Measurements from ENCODE around the gene TBC1D17. TPM values are rescaled to one million over a fixed set of nuclear protein-coding genes. Genes with fewer than 3 reads are reported as not detected.

The TBC1D17 gene
- total RNA-seq, 1 experiment from 2014 or later: 6.8 TPM

DNA sequence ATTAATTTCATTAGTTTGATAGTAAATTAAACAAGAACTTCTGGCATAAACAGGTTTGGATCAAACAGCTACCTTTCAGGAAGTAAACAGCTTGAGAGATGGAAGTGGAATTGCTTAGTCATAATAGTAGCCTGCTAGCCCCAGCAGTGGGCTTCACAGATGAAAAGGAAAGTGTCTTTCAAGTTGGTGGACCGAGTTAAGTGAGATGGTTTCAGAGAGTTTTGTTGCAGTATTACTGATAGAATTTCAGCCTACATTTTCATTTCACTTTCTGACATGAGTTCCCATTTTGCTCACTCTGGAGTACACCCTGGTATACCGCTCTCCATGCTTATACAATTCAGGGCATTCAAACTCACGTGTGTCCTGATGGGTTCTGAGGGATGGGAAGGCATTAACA is 28.6 kb upstream of the TBC1D17 start:
- DNase-seq (ENCODE audit: low spot score): no peak

DNA sequence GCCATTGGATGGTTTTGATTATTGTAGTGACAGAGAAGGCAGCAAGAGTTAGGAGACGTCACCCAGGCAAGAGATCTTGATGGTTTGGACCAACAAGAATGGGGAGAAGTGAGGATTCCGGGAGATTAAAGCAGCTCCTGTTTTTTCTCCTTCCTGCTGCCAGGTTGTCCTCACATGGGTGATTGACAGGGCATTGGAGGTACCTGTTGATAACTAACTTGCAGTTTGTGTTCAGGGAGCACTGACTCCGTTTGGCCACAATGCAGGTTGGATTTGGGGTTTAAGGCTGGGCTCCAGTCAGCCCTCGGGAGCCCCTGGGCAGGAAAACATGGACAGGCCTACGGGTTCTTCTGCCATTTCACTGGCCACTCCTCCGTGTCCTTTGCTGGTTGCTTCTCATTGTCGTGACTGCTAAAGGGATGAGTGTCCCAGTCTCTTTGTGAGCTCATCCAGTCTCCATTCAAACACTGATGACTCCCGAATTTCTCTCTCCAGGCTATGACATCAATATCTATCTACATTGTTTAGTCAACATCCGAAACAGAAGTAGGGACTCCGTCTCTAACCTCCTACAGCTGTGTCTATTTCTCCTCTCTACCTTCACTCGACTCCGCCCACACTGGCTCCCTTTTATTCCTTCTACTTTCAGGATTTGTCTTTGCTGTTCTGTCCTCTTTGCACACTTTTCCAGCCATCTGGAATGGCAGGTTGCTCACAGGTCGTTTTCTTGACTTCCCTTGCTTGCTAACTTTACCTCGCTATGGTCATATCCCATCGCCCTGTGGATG is 27.9 kb upstream of the TBC1D17 start:
- no peak for DNase-seq (ENCODE audit: low spot score)

DNA sequence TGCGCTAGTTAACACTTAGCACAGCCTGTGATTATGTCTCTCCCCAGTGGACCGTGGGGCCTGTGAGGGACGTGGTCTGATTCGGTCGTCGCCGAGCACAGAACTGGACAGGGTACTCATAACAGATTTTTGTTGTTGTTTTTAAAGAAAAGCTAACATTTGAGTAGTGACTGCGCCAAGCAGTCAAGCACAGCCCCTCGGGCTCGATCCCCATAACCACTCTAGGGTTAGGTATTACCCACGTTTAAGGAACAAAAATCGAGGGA is 27.3 kb upstream of the TBC1D17 start:
- DNase-seq (ENCODE audit: low spot score): no peak

DNA sequence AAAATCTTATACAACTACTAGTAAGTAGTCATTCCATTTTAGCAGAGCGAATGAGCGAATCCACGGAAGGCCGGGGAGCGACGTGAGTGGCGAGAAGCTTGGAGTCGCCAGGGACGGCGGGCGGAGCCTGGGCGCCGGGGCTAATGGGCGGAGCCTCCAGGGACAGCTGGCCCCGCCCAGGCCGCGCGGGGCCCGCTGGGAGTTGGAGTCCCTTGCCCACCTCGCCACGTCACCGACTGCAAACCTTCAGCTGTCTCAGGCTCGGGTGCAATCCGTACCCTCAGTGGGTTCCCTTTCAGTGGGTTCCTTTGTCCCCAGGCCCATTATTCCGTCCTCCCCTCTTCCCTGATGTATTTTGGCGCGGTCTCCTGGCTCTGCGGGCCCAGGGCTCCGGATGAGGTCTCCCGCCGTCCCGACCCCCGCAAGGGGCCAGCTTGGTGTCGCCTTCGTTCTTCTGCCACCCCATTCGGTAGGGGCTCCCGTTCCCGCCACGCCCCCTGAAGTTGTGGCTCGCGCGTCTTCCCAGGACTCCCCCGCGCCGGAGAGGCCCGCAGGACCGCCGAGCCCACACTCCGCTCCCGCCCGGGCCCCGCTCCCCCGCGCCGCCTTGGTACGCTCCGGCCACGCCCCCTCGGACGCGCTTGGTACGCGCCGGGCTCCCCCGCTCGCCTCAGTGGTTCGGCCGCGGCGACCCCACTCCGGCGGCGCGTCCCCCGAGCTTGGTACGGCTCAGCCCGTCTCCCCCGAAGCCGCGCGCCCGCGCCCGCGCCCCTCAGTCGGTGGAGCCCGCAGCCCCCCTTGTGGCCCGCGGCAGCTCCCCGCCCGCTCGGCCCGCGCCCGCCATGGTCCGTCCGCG is 26.8 kb upstream of the TBC1D17 start, which contains the start of gene PTOV1:
Gene PTOV1 (plus strand): TSS at position 673 of the 856 bp plus-strand sequence.
- peak; percentile 91 for DNase-seq (ENCODE audit: low spot score)

DNA sequence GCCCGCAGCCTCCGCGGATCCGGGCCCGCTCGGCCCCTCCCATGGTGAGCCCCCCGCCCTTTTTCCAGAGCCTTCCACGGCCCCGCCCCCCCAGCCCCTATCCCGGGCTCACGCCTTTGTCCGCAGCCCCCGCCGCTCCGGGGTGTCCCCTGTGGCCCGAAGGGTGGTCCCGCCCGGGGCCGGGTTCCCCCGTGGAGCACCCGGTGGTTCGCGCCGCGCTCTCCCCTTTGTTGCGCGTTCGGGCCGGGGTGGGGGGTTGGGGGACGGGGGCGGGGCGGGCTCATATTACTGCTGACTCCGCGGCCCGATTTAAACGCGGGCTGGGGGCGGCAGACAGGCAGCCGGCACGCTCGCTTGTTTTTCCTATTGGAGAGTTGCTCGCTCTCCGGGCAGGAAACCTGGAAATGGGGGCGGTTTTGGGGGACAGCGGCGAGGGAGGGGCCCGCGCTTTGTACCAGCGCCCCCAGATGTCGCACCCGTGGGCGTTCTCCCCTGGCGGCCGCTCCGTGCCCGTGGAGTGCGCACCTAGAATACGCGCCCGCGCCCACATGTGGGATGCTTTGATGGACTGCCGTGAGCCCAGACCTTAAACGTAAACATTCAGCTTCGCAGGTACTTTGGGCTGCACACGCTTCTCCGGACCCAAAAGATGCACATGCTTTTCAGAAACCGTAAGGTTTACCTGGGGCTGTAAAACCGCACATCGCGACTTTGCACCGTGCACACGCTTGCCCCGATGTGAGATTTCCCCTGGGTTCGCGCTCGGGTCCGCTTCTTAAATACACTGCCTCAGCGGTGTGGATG is 25.8 kb upstream of the TBC1D17 start:
- DNase-seq (ENCODE audit: low spot score): no peak

DNA sequence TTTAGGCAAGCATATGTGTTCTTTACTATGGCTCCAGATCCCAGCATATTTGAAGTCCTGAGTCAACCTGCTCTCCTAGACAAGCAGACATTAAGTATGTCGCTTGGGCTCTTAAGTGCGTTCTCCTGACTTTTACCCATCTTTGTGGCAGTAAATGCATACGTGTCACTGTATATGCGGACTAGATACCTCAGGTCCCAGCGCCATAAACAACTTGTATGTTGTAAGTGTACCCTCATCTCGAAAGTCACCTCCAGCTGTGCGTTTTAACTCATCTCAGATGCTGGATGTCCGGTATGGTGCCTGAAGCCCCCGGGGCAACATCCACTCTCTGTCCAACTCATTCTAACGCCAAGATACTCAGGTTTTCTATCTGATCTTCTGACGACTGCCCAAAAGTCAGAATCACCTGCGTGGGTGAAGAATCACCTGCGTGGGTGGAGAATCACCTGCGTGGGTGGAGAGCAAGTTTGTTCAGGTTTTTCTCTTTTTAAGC is 24.8 kb upstream of the TBC1D17 start:
- no peak for DNase-seq (ENCODE audit: low spot score)

DNA sequence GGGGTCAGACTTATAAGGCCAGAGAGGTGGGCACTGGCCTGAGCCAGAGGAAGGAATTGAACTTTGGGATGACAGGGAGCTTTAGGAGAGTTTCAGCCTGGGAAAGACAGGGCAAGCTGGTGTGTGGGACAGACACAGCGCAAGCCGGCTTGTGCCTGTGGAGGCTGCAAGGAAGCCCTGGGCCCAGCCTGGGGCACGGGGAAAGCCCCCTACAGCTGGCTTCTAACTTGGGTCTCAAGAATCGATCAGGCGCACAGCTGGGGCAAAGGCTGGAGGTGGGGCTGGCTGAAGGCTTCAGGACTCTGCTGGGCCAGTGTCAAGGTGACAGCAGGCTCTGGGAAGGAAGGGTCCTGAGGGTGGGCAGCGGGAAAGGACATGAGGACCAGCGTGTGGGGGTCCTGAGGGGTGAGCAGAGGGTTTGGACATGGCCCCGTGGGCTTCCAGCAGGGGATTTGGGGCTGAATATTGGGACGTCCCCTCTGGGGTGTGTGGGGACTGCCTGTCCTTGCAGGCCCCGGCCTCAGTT is 23.6 kb upstream of the TBC1D17 start:
- no peak for DNase-seq (ENCODE audit: low spot score)

DNA sequence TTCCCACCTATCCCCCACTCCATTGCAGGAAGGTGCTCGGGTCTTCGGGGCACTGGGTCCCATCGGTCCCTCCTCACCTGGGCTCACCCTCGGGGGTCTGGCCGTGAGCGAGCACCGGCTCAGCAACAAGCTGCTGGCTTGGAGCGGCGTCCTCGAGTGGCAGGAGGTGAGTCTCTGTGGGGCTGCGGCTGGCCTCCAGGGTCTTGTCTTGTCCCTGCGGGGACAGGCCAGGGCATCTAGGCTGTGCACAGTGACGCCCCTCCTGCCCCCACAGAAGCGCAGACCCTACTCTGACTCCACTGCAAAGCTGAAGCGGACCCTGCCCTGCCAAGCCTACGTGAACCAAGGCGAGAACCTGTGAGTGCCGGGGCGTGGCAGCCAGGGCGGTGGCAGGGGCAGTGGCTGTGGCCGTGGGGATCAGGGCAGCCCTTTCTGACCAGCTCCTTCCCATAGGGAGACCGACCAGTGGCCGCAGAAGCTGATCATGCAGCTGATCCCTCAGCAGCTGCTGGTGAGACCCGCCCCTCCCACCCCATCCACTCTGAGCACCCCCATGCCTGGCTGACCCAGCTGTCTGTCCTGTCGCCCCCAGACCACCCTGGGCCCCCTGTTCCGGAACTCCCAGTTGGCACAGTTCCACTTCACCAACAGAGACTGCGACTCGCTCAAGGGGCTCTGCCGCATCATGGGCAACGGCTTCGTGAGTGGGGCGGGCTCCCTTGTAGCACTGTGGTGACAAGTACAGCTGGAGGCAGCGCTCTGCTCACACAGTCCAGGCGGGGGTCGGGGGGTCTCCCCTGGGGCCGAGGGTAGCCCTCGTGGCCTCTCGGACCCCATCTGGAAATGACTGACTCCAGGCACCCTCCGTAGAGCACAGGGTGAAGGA is 22.9 kb upstream of the TBC1D17 start:
- DNase-seq (ENCODE audit: low spot score): no peak

DNA sequence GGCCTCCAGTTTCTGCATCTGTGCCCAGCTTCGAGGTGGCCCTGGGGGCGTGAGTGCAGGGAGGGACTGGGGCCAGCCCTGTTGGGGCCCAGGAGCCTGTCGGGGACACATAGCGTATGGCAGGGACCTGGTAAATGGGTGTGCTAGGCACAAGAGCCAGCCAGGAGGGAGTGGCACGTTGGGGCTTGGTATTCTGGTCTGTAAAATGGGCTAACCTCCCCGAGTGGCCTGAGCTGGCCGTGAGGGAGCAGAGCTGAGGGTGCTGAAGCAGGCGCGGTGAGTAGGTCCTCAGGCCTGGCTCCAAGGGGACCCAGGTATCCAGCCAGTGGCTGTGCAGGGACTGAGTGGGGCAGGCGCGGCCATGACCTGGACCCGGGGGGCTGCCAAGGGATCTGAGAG is 22.2 kb upstream of the TBC1D17 start:
- no peak for DNase-seq (ENCODE audit: low spot score)

DNA sequence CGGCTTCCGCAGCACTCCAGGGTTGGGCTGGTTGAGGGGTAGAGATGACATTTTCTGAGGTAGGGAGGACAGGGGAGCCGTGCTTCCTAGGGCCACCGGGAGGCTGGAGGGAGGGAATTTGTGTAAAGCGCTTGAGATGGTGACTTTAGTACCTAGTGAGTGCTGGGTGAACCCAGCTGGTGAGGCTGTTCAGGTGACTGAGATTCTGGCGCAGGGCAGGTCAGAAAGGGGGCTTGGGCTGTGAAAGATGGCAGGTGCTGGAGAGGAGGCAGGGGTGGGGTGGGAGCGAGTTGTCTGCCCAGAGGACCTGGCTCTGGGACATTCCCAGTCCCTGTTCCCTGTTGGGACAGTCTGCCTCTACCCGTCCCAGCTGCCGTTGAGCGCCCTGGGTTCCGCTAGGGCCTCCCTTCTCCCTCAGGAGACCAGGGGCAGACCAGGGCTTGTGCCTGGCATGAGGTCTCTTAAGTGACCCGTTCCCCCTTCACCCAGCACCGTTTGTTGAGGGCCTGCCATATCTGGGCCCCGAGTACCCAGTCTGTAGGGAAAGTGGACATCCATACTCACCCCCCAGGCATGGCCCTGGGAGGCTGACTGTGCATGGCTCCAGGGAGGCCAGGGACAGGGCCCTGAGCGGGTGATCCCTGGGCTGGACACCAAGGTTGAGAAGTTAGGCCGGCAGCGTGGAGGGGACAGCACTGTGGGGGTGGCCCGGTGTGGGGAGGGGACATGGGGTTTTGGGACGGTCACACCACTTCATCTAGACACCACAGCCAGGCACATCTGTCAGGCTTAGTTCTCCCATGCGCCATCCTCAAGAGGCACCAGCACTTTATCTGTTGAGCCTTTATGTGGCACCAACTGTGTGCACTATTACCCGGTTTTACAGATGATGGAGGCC is 21.6 kb upstream of the TBC1D17 start:
- no peak for DNase-seq (ENCODE audit: low spot score)

DNA sequence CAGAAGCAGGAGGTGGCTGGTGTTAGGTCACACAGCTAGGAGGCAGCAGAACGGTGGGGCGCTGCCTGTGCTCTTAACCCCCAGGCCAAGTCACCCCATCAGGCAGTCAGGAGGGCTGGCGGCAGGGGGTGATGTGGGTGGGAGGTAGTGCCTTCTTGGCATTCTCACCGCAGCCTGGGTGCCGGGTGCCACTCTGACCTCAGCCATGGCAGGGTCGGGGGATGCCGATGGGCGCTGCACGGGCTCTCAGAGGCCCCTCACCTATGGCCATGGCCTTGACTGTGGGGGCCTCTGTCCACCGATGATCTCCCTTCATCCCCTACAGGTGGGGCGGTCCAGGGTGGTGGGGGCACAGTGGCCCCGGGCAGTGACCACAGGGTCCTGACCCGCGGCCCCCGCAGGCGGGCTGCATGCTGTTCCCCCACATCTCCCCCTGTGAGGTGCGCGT is 20.9 kb upstream of the TBC1D17 start:
- no peak for DNase-seq (ENCODE audit: low spot score)

DNA sequence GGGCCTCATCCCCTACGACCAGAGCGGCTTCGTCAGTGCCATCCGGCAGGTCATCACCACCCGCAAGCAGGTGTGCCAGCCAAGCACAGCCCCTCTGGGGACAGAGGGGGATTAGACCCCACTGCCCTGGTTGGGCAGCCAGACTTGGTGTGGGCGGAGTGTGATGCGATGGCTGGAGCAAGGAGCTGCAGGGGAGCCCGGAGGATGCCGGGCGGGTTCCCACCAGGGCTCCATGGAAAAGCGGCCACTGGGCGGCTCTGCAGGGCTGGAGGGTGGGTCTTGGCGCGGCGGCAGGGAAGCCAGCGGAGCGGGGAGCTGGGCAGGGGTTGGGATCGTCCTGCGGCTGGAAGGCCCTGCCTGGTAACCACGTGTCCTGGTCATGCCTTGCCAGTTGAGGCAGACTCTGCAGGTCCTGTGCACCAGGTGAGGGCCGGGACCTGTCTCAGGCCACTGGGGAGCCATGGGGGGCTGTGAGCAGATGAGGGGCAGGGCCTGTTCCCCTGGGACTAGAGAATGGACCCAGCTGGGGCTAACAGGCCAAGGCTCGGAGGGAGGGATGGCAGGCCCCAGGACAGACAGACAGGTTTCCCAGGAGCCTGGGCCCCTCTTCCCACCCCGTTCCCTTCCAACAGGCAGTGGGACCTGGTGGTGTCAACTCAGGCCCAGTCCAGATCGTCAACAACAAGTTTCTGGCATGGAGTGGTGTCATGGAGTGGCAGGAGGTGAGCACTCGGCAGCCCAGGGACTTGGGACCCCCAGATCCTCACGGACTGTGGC is 20.3 kb upstream of the TBC1D17 start:
- DNase-seq (ENCODE audit: low spot score): no peak

DNA sequence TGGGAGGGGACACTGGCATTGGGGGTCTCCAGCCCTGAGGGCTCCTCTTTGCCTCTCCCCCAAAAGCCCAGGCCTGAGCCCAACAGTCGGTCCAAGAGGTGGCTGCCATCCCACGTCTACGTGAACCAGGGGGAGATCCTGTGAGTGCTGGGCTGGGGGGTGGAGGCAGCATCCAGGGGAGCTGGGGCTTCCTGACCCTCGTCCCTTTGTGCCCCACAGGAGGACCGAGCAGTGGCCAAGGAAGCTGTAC is 19.7 kb upstream of the TBC1D17 start:
- DNase-seq (ENCODE audit: low spot score): no peak

DNA sequence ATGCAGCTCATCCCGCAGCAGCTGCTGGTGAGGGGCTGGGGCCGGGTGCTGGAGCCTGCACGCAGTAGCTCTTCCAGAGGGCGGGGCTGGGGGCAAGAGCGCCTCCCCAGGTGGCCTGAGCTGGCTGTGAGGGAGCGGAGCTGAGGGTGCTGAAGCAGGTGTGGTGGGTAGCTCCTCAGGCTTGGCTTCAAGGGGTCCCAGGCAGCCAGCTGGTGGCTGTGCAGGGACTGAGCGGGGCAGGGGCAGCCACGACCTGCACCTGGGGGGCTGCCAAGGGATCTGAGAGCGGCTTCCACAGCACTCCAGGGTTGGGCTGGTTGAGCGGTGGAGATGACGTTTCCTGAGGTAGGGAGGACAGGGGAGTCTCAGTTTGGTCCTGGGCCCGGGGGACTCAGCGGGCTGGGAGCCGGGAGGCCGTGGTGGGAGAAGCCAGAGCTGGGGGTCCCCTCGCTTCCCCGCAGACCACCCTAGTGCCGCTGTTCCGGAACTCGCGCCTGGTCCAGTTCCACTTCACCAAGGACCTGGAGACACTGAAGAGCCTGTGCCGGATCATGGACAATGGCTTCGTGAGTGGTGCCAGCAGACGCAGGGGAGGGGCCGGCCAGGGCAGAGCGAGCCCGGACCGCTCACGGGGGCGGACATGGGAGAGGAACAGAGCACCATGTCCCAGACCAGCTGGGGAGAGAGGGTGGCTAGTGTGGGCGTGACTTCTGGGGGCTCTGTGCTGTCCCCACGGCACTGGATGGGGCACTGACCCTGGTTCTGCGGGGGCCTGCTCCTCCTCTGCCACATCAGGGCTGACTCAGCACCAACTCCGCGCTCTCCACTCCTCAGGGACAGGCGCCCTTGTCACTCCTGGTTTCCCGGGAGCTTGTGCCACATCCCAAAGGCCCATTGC is 19.2 kb upstream of the TBC1D17 start:
- DNase-seq (ENCODE audit: low spot score): no peak

DNA sequence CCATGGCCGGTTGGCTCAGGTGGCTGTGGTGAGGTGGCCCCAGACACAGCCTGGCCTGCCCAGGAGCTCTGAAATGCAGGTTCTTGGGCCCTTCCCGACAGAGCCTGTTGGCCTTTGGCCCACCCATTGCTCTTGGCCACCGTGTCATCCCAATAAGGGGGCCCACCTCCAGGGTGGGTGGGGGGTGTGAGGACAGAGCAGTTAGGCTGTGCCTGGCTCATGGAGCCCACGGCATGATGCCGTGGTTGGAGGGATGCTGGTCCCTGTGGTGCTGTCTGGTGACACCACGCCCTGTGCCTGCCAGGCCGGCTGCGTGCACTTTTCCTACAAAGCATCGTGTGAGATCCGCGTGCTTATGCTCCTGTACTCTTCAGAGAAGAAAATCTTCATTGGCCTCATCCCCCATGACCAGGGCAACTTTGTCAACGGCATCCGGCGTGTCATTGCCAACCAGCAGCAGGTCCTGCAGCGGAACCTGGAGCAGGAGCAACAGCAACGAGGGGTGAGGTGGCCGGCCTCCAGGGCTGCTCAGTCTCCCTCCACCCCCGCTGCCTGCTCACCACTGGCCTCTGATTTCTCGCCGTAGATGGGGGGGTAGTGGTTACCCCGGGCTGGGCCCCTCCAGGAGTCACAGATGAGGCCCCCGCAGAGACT is 17.7 kb upstream of the TBC1D17 start:
- no peak for DNase-seq (ENCODE audit: low spot score)

DNA sequence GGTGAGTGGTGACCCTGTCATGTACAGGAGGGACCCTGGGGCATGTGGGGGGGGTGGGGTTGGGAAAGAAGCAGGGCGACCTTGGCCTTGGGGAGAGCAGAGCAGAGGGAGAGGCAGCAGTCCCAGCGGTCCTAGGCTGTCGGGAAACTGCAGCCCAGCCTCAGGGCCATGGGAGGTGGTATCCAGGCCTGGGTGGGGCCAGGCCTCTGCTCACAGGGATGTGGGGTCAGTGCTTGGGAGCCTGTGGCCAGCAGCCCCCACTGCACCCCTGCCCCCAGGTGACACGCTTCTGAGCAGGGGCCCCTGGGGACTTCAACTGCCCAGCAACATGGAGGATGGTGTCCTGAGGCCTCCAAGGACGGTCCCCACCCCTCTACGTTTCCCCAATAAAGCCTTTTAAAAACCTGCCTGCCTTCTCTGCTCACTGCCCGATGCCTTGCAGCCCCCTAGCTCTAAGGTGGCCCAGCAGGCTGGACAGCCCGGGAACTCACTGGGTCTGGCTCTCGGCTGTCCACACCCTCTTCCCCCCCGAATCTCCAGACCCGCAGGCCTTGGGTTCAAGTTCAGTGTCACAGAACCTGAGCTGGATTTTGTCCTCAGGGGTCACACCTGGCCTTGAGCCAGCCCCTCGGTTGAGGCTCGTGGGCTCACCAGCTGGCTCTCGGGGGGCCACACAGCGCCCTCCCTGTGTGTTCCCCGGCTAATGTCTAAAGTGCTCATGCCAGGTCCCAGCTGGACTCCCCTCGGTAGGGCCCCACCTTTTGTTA is 17.0 kb upstream of the TBC1D17 start:
- no peak for DNase-seq (ENCODE audit: low spot score)

DNA sequence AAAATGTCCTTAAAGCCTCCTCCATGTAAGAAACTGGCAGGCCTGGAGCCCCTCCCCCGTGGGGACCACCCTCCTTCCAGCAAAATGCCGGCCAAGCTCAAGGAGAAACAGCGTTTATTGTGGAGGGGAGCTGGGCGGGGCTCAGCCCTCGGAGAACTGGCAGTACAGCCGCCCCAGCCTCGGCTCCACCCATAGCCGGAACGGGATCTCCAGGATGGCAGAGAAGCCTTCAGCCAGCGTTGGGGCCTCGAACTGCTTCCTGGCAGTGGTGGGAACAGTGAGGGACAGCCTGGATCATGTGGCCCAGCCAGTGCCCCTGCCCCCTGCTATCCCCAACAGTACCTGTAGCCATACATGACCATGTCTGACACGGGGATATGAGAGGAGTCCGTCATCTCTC is 16.4 kb upstream of the TBC1D17 start:
- no peak for DNase-seq (ENCODE audit: low spot score)
